ENCODE results near the gene AFF4. TPM values are rescaled to one million over a fixed set of nuclear protein-coding genes. Genes with fewer than 3 reads are reported as not detected.

The AFF4 gene
- total and polyA plus RNA-seq, 2 experiments from 2014 or later, result 31.3 to 46.3 TPM

DNA sequence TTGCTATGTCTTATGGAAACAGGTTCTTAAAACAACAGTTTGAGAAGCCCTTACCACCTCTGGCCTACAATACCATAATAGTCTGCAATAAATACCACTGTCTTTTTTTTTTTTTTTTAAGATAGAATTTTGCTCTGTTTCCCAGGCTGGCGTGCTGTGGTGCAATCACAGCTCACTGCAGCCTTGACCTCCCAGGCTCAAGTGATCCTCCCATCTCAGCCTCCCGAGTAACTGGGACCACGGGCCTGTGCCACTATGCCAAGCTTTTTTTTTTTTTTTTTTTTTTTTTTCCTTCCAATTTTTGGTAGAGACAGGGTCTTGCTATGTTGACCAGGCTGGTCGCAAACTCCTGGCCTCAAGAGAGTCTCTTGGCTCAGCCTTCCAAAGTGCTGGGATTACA, 37.0 kb downstream of the AFF4 start:
- no peak overlapping the region for H3K4me3 Mint-ChIP-seq
- peaks cover 10% of the 10 kb centered on the region for H4K20me1 ChIP-seq (replicated peaks; ENCODE audit: insufficient read depth)
- TF ChIP-seq, protein P1, sequence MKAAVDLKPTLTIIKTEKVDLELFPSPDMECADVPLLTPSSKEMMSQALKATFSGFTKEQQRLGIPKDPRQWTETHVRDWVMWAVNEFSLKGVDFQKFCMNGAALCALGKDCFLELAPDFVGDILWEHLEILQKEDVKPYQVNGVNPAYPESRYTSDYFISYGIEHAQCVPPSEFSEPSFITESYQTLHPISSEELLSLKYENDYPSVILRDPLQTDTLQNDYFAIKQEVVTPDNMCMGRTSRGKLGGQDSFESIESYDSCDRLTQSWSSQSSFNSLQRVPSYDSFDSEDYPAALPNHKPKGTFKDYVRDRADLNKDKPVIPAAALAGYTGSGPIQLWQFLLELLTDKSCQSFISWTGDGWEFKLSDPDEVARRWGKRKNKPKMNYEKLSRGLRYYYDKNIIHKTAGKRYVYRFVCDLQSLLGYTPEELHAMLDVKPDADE (IDR thresholded peaks at IDR 0.05), result no peak
- TF ChIP-seq ZNF114 (CRISPR knock-in tag; IDR thresholded peaks at IDR 0.05), result no peak
- no peak for TF ChIP-seq NANOG (IDR thresholded peaks at IDR 0.05; ENCODE audit: borderline replicate concordance)
- TF ChIP-seq CREB1 (CRISPR knock-in tag; IDR thresholded peaks at IDR 0.05; ENCODE audit: low read depth), result no peak
- TF ChIP-seq, protein P2, sequence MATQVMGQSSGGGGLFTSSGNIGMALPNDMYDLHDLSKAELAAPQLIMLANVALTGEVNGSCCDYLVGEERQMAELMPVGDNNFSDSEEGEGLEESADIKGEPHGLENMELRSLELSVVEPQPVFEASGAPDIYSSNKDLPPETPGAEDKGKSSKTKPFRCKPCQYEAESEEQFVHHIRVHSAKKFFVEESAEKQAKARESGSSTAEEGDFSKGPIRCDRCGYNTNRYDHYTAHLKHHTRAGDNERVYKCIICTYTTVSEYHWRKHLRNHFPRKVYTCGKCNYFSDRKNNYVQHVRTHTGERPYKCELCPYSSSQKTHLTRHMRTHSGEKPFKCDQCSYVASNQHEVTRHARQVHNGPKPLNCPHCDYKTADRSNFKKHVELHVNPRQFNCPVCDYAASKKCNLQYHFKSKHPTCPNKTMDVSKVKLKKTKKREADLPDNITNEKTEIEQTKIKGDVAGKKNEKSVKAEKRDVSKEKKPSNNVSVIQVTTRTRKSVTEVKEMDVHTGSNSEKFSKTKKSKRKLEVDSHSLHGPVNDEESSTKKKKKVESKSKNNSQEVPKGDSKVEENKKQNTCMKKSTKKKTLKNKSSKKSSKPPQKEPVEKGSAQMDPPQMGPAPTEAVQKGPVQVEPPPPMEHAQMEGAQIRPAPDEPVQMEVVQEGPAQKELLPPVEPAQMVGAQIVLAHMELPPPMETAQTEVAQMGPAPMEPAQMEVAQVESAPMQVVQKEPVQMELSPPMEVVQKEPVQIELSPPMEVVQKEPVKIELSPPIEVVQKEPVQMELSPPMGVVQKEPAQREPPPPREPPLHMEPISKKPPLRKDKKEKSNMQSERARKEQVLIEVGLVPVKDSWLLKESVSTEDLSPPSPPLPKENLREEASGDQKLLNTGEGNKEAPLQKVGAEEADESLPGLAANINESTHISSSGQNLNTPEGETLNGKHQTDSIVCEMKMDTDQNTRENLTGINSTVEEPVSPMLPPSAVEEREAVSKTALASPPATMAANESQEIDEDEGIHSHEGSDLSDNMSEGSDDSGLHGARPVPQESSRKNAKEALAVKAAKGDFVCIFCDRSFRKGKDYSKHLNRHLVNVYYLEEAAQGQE (IDR thresholded peaks at IDR 0.05; ENCODE audit: unreplicated experiment), result no peak
- TF ChIP-seq EZH2 (IDR thresholded peaks at IDR 0.05; ENCODE audit: low read depth, unreplicated experiment), result no peak
- TF ChIP-seq POLR2AphosphoS5 (IDR thresholded peaks at IDR 0.05; ENCODE audit: low read depth), result no peak
- TF ChIP-seq STAT1 (IDR thresholded peaks at IDR 0.05; ENCODE audit: unreplicated experiment), result no peak
- no peak for TF ChIP-seq JUNB (IDR thresholded peaks at IDR 0.05; ENCODE audit: unreplicated experiment)
- no peak for TF ChIP-seq EZH2phosphoT487 (IDR thresholded peaks at IDR 0.05; ENCODE audit: unreplicated experiment)
- TF ChIP-seq, protein P3, sequence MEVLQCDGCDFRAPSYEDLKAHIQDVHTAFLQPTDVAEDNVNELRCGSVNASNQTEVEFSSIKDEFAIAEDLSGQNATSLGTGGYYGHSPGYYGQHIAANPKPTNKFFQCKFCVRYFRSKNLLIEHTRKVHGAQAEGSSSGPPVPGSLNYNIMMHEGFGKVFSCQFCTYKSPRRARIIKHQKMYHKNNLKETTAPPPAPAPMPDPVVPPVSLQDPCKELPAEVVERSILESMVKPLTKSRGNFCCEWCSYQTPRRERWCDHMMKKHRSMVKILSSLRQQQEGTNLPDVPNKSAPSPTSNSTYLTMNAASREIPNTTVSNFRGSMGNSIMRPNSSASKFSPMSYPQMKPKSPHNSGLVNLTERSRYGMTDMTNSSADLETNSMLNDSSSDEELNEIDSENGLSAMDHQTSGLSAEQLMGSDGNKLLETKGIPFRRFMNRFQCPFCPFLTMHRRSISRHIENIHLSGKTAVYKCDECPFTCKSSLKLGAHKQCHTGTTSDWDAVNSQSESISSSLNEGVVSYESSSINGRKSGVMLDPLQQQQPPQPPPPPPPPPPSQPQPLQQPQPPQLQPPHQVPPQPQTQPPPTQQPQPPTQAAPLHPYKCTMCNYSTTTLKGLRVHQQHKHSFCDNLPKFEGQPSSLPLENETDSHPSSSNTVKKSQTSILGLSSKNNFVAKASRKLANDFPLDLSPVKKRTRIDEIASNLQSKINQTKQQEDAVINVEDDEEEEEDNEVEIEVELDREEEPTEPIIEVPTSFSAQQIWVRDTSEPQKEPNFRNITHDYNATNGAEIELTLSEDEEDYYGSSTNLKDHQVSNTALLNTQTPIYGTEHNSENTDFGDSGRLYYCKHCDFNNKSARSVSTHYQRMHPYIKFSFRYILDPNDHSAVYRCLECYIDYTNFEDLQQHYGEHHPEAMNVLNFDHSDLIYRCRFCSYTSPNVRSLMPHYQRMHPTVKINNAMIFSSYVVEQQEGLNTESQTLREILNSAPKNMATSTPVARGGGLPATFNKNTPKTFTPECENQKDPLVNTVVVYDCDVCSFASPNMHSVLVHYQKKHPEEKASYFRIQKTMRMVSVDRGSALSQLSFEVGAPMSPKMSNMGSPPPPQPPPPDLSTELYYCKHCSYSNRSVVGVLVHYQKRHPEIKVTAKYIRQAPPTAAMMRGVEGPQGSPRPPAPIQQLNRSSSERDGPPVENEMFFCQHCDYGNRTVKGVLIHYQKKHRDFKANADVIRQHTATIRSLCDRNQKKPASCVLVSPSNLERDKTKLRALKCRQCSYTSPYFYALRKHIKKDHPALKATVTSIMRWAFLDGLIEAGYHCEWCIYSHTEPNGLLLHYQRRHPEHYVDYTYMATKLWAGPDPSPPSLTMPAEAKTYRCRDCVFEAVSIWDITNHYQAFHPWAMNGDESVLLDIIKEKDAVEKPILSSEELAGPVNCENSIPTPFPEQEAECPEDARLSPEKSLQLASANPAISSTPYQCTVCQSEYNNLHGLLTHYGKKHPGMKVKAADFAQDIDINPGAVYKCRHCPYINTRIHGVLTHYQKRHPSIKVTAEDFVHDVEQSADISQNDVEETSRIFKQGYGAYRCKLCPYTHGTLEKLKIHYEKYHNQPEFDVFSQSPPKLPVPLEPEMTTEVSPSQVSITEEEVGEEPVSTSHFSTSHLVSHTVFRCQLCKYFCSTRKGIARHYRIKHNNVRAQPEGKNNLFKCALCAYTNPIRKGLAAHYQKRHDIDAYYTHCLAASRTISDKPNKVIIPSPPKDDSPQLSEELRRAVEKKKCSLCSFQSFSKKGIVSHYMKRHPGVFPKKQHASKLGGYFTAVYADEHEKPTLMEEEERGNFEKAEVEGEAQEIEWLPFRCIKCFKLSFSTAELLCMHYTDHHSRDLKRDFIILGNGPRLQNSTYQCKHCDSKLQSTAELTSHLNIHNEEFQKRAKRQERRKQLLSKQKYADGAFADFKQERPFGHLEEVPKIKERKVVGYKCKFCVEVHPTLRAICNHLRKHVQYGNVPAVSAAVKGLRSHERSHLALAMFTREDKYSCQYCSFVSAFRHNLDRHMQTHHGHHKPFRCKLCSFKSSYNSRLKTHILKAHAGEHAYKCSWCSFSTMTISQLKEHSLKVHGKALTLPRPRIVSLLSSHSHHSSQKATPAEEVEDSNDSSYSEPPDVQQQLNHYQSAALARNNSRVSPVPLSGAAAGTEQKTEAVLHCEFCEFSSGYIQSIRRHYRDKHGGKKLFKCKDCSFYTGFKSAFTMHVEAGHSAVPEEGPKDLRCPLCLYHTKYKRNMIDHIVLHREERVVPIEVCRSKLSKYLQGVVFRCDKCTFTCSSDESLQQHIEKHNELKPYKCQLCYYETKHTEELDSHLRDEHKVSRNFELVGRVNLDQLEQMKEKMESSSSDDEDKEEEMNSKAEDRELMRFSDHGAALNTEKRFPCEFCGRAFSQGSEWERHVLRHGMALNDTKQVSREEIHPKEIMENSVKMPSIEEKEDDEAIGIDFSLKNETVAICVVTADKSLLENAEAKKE (CRISPR knock-in tag; IDR thresholded peaks at IDR 0.05), result no peak
- TF ChIP-seq CTCF (conservative IDR thresholded peaks at IDR 0.05; ENCODE audit: low read depth in 2 of 2), result no peak
- TF ChIP-seq ZNF331 (CRISPR knock-in tag; IDR thresholded peaks at IDR 0.05; ENCODE audit: low read depth), result no peak
- peaks cover 57% of the 10 kb centered on the region for H3K36me3 Mint-ChIP-seq (ENCODE audit: low read depth)
- H3K4me1 ChIP-seq (ENCODE audit: insufficient read depth), result no peaks in the 10 kb centered on the region
- H3K4me1 Mint-ChIP-seq, result no peaks in the 10 kb centered on the region
- H3K9me3 Mint-ChIP-seq, result no peaks in the 10 kb centered on the region
- no peaks in the 10 kb centered on the region for H3K27me3 ChIP-seq (ENCODE audit: insufficient read depth)
- H3K4me3 ChIP-seq, result no peak overlapping the region
- DNase-seq (ENCODE audit: low spot score) (no peak), ATAC-seq (no peak)
- H3K79me2 ChIP-seq (replicated peaks; ENCODE audit: insufficient read depth), result peaks cover 26% of the 10 kb centered on the region
- H3K36me3 ChIP-seq (ENCODE audit: insufficient read depth), result peaks cover 26% of the 10 kb centered on the region
- no peak overlapping the region for H3K27ac ChIP-seq (ENCODE audit: low read depth)
- no peaks in the 10 kb centered on the region for H3K9me2 ChIP-seq (ENCODE audit: insufficient read depth)
- H3K27ac Mint-ChIP-seq, result no peak overlapping the region
- H3K27me3 Mint-ChIP-seq (ENCODE audit: insufficient read depth, low read depth, poor library complexity), result peaks cover 2% of the 10 kb centered on the region
- H3K4me2 ChIP-seq, result no peak overlapping the region
- H2AFZ ChIP-seq, result no peak overlapping the region
- no peaks in the 10 kb centered on the region for H3F3A ChIP-seq (replicated peaks; ENCODE audit: low read depth)

Measured in GM23338 (cell line).